Nucleus accumbens (tissue), 56 donors: Measurements from ENCODE around the gene MIPOL1.
"Not testable (repeated sequence)": the region's sequence is repeated elsewhere in the genome, so short reads cannot be mapped to it uniquely, and the experiment has no call there.

Experiments
- DNase-seq, 56 donors: peaks; one replicate each; lab custom pipeline; 2025; lab: John Stamatoyannopoulos, UW

Gene MIPOL1

GRCh38 chr14:37437490-37437889 lies 239.8 kb downstream of the MIPOL1 start:
- DNase-seq: no peak

GRCh38 chr14:37438444-37438843 lies 240.7 kb downstream of the MIPOL1 start:
- DNase-seq: no peak

DNA sequence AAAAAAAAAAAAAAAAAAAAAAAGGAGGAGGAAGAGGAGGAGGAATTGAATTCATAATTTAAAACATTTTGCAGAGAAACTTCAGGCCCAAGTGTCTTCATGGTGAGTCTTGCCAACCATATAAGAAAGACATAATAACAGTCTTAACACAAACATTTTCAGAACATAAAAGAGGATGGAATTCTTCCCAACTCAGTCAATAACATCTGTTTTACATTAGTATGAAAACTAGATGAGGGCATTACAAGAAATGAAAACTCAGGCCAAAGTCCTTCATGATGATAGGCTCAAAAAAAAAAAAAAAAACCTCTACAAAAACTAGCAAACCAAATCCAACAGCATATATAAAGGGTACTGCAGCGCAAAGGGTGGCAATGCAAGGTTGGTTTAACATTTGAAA lies 245.7 kb downstream of the MIPOL1 start:
- DNase-seq: no peak

DNA sequence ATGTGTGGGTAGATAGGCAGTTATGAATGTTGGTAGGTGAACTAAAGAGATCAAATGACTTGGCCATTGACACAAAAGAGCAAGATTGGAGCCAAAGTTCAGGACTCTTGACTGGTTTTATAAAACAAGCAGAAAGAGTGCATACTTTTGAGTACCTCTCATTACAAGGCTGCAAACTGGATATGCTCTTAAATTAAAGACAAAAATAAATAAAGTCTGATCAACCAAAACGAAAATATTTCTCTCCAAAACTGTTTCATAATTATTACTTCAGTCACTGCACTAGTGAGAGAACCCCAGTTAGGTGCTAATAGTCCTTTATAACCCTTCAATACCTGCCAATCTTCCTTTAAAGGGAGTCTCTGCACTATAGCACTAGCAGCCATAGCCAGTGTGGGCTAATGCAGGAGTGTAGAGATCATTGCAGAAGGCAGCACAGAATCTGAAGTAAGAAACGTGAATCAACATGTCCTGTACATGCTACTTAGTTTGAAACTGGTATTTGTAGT lies 250.2 kb downstream of the MIPOL1 start:
- DNase-seq: no peak

DNA sequence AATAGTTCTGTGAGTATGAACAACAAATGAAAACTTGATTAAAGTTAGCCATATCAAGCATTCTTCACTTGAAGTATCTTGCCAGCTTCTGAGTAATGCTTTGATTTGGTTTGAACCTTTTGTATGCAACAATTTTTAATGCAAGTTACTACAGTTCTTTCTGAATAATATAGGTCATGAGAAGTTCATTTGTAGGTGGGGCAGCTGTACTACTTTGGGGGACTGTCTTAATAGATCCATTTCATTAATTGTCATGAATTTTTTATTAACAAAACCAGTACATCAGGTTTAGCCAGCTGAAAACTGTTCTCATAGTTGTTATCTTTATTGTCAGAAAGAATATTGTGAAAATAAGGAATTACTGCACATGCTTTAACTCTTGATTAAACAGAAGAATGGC lies 254.6 kb downstream of the MIPOL1 start:
- no peak for DNase-seq

GRCh38 chr14:37453985-37454384 lies 256.2 kb downstream of the MIPOL1 start:
- no peak for DNase-seq

- DNase-seq: no peak
These were observed 259.6 kb downstream of the MIPOL1 start for GRCh38 chr14:37457334-37457733.

GRCh38 chr14:37462426-37462825 lies 264.7 kb downstream of the MIPOL1 start:
- DNase-seq: not testable (repeated sequence)

DNA sequence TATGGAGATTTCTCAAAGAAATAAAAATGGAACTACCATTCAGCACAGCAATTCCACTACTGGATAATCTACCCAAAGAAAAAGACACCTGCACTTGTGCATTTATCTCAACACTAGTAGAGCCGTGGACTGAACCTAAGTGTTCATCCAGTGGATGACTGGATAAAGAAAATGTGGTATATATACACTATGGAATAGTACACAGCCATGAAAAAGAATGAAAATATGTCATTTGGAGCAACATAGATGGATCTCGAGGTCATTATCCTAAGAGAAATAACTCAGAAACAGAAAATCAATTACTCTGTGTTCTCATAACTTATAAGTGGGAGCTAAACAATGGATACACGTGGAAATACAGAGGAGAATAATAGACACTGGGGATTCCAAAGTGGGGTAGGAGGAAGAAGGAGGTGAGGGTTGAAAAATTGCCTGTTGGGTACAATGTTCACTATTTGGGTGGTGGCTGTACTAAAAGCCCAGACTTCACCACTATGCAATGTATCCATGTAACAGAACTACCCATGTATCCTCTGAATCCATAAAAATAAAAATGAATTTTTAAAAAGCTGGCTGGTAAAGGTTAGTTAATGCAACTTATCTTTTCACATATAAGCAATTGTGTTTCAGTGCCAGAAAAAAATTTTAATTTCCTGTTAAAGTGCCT lies 266.6 kb downstream of the MIPOL1 start:
- no peak for DNase-seq

DNA sequence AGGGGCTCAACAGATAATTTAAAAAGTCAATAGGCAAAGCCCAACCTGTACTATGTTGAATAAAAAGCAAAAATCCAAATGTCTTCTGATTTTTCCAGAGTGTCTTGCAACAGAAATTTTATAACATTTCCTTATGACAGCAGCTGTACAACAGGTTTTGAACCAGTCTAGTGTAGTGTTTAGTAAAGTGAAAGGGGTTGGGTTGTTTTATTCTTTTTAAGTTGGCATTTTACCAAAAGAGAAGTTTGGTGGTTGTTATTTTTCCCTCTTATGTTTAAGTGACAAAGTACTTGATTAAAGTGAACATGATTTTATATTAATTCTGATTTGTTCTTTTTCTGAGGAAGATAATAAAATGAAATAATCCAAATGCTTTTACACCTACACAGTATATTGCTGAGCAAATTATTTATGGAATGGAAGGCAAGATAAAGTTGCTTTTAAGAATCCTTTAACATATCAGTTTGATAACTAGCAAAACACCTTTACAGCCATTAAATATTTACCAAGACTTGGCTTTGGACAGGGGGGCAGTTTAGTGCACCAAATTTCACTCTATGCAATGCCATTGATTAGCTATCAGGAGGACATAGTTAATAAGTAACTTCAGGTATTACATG lies 268.4 kb downstream of the MIPOL1 start:
- DNase-seq: no peak

GRCh38 chr14:37466623-37467088 lies 268.9 kb downstream of the MIPOL1 start:
- no peak for DNase-seq

DNA sequence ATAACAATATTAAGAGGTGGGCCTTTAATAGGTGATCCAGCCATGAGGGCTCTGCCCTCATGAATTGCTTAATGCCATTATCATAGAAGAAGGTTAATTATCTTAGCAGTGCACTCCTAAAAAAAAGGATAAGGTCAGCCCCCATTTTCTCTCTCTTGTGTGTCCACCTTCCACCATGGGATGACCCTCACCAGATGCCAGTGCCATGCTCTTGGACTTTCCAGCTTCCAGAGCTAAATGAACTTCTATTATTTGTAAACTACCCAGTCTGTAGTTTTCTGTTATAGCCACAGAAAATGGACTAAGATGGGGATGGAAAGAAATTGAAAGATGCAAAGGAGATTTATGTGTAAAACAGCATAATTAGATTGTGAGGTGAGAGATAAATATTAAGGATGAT lies 271.9 kb downstream of the MIPOL1 start:
- DNase-seq: no peak

- no peak for DNase-seq
These were observed 272.5 kb downstream of the MIPOL1 start for GRCh38 chr14:37470251-37470650.

DNA sequence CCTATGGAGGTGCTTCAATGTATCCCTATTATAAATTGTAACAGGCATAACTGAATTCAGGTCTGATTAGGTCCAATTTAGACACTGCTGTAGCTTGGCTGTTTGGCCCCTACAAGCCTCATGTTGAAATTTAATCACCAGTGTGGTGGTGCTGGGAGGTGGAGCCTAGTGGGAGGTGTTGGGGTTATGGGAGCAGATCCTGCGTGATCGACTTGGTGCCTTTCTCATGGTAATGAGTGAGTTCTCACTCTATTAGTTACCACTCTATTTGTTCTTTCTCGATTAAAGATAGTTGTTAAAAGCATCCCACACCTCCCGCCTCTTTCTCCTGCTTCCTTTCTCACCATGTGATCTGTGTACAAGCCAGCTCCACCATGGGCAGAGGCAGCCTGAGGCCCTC lies 275.2 kb downstream of the MIPOL1 start:
- DNase-seq: no peak

GRCh38 chr14:37474191-37474590 lies 276.5 kb downstream of the MIPOL1 start:
- DNase-seq: no peak

GRCh38 chr14:37480446-37481290 lies 282.9 kb downstream of the MIPOL1 start:
- DNase-seq: no peak

GRCh38 chr14:37482428-37482827 lies 284.7 kb downstream of the MIPOL1 start:
- no peak for DNase-seq

- no peak for DNase-seq
These were observed 285.9 kb downstream of the MIPOL1 start for GRCh38 chr14:37483672-37484071.

DNA sequence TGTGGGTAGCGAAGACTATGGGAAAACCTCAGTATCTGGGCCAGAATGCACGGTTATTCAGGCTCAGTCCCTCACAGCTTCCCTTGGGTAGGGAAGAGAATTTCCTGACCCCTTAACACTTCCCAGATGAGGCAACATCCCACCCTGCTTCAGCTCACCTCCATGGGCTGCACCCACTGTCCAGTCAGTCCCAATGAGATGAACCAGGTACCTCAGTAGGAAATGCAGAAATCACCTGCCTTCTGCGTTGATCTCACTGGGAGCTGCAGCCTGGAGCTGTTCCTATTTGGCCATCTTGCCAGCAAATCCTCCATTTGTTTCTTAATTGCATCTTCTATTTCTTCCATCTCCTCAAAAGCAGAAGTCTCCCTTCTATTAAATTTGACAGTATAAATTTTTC lies 292.9 kb downstream of the MIPOL1 start:
- DNase-seq: no peak

GRCh38 chr14:37491076-37491475 lies 293.3 kb downstream of the MIPOL1 start:
- no peak for DNase-seq

DNA sequence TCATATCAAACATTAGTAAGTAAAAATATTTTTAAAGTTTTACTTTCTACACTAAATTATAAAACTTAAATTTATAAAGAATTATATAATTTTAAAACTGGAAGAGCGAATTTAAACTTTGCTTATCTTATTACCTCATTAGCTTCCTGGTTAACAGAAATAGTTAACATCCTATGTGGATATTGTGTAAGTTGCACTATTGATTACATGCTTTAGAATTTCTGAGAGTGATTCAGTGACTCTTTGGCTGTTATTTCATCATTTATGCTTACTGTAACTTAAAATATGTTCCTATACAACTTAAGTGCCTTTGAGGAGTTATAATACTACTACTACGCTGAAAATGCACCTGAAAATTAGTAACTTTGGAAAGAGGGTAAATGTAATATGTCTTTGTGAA lies 295.9 kb downstream of the MIPOL1 start:
- no peak for DNase-seq
